ENCODE measurements around the gene STIMATE.

Gene STIMATE

DNA sequence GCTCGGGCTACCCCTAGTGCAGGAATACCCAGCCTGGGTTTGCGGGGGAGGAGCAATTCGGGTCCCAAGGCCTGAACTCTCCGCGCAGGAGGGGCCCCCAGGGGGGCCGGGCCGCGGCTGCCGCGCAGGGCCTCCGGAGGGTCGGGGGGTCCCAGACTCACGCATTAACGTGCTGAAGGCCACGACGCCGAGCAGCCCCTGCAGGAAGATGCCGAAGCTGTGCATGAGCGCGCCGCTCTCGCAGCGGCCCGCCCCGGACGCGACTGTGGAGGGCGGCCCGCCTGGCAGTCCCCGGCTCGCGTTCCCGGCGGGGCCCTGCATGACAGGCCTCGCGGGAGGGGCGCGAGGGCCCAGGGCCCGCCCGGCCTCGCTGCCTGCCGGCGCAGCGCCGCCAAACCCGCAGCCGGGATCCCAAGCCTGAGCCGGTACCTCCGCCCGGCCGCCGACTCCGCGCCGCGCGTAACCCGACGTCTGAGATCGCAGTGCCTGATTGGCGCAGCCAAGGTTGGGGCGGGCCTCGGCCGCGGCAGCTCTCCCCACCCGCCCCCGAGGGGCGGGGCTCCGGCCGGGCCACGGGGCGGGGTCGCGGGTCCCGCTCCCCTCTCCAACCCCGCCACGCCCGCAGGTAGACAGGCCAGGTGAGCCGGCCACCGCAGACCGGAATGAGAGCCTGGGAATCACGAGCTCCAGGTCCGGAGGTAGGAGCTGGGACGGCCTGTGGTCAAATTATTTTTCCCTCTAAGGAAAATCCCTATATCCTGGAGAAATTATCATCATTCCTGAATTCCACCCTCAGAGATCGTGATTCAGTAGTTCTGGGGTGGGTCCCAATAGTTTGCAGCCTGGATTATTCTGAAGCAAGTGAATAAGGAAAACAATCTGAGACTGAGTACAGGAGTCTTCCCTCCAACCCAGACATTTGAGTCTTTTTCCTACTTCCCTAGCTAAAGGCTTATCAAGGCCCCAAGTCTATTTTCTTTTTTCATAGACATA lies at the start of gene STIMATE:
STIMATE (minus strand) TSS at position 419 of the 993 bp plus-strand sequence; CDS start at position 321, 98 bp downstream.
- DNase-seq = peak; percentile 92

DNA sequence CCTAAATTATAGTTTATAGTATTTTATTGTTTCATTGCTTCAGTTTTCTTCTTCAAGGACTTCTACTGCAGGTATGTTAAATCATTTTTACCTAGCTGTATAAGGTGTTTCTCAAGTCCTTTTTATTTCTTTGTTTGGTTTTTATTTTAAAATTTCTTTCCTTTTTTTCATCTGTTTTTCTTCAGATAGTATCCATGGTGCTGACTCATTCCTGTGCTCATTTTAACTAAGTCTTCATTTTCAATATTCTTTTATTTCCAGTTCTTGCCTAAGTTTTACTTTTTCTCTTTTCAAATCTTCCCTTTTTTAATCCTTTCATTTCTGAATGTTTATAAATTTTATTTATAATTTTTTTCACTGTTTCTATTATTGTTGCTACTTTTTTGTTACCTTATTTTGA lies 42.3 kb upstream of the STIMATE start:
- no peak for DNase-seq

DNA sequence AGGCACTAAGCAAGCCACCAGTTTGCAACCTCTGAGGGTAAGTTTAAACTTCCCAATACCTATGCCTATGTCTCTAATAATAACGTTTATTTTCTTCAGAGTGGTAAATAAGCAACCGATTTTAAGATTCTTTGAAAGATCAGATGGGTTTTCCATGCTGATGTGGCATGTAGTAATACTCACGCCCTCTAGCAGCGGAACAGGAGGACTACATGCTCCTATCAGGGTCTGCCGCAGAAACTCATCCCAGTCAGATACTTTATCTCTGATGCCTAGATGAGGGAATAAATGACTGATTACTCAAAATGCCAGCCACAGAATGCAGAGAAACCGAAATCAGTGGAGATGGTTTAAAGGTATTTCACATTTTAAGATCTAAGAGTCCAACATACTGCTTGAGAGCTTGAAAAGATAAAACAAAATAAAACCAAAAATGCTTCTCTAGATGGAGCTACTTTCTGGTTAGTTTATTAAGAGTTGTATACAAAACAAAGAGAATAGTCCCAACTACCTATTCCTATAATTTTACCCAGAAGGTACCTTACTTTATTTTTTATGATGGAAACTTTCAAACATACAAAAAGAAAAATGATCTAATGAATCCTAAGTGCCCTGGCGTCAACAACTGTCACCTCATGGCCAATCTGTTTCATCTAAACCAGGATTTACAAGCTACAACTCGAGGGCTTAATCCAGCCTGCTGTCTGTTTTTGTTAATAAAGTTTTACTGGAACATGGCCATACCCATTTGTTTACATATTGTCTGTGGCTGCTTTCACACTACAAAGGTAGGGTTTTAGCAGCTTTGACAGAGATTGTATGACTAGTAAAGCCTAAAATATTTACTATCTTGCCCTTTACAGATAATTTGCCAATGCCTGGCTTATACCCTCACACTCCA lies 37.5 kb upstream of the STIMATE start:
- peak; percentile 59 for DNase-seq

DNA sequence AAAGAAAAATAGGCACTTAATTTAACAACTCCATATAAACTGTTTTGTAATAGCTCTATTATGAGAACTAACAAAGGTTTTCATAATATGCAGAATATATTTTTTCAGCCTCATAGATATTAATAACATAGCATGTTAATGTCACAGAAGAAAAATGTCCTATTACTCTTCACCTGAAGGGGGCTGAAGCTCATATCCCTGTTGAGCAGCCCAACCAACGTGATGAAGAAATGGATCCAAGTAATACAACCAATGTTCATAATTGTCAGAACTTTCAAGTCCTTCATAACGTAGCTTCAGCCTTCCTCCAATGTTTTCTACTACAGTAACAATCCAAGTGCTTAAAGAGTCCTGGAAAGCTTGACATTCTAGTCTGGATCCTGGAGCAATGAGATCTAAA lies 34.5 kb upstream of the STIMATE start:
- DNase-seq = no peak

DNA sequence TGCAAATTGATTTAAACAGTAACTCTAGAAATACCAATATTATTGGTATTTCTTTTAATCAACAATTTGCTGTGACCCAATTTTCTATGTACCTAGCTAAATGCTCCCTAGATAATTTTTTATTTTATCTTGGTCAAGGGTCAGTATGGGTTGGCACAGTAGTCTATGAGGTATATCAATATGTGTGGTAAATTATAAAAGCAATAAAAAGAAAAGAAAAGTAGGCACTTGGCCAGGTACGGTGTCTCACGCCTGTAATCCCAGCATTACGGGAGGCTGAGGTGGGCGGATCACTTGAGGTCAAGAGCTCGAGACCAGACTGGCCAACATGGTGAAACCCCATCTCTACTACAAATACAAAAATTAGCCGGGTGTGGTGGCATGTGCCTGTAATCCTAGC lies 34.0 kb upstream of the STIMATE start:
- no peak for DNase-seq

DNA sequence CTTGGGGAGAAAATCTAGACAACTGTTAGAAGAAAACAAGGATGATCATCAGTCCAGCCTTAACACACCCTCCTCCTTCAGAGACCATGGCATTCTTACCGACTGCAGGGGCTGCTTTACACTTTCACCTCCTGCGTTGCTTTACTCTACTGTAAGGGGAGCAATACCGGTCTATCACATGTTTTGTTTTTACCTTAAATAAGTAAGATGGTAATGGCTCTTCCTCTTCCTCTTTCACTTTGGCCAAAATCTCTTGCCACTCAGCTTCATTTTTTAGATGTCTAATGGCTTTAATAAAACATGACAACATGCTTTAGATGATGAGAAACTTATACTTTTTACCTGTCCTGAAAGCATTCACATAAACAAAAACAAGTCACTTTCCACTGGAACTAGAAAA lies 33.4 kb upstream of the STIMATE start:
- no peak for DNase-seq

DNA sequence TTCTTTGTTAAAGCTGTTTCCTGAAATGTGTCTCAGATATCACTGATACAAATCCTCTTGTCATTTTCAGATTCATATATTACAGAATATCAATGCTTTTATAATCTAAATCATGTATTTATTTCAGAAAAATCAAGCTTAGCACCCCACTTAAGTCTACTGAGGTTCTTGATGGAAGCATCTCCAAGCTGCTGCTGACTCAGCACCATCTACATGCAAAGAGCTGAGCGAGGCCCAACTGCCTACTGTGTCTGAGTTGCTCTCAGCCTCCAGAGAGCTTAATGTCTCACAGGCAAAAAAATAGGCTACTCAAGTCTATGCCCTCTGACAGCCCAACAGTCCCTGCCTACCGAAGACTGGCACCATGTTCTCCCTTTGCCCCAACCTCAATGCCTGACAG lies 29.2 kb upstream of the STIMATE start:
- no peak for DNase-seq

DNA sequence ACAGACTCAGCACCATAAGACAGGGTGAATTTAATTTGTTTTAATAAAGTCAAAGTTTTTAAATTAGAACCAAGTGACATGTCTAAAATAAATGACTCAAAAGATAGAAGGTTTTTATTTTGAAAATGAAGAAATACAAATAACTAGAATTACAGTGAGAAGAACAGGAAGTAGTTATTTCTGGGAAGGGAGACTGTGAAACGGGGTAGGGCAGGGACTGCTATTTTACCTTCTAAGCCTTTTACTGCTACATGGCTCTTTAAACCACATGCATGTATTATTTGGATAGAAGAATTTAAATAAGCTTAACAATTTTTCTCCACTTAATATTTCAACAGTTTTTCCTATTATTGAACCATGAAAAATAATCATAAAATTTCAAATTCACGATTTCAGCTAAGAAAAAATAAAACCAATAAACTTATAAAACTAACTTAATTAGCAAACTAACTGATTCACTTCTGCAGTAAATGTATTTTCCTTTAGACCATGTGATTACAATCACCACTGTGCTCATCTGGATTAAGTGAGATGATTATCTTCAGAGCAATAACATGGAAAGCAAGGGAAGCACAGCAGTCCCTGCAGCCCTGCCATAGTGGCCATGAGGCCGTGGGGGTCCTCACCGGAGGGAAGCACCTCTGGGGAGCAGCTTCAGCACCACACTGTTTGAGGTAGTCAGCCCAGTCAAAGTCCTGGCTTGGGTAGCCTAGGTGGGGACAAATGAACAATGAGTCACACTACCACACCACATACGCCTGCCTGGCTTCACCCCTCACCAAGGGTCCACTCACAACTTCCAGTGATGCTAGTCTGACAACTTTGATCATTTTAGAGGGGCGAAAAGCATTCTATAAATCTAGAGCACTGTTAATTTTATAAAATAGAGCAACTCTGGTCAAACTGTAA lies 28.3 kb upstream of the STIMATE start:
- DNase-seq = no peak

DNA sequence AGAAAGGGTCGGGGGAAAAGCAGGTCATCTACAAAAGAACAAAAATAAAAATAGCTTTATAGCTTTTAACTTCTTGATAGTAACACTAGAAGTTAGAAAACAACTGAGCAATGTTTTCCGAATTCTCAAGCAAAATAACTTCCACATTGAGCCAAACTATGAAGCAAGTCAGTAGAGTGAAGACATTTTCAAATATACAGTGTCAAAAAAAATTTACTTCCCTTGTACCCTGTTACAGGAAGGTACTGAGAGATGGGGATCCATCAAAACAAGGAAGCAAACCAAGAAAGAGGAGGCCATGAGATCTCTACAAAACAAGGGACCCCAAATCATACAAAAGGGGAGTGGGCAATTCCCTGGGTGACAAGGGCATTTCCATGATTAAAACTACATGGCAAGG lies 26.6 kb upstream of the STIMATE start:
- no peak for DNase-seq

DNA sequence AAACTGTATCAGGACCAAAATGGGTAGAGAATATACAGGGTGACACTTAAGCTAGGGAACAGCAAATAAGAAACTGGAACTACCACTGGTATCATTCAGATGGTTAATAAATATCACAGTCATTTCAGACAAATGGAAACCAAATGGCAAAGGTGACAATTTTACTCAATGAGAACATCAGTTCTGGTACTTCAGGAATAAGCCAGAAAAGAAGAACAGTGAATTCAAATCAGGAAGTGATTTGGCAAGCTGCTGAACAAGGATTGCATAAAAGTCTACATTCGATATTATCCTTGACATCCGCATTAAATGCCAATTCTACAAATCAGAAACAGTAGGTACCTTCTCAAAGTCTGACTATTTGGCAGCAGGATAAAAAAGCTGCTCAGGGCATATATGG lies 23.5 kb upstream of the STIMATE start:
- no peak for DNase-seq

DNA sequence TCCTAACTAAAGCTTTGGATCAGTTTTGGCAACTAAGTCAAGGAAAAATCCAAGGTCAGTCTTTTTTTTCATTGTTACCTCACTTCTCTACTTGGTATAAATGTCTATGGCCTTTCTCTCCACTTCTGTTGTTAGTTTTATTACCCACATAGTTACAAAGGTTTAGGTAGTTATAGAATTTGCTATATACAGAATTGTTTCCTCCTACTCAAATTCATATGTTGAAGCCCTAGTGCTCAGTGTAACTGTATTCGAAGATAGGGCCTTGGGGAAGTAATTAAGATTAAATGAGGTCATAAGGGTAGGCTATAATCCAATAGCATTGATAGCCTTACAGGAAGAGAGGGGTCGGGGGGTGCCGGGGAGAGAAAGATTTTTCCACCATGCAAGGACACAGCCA lies 19.7 kb upstream of the STIMATE start:
- DNase-seq = no peak

DNA sequence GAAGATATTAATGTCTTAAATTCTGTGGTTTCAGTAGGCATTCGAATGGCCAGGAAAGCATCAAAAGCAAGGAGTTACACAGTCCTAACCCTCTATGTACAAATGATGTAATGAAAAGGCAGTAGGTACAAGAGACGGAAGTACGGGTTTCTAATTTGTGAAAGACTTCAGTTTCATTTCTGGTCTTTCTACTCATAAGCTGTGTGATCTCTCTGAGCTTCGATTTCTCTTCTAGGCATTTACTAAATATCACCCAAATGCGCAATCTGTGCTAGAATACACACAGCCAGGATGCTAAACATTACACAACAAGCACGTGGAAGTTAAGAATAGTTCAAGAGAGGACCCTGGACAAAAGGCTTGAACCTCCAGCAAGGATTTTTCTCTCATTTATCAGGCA lies 17.9 kb upstream of the STIMATE start:
- DNase-seq = no peak

DNA sequence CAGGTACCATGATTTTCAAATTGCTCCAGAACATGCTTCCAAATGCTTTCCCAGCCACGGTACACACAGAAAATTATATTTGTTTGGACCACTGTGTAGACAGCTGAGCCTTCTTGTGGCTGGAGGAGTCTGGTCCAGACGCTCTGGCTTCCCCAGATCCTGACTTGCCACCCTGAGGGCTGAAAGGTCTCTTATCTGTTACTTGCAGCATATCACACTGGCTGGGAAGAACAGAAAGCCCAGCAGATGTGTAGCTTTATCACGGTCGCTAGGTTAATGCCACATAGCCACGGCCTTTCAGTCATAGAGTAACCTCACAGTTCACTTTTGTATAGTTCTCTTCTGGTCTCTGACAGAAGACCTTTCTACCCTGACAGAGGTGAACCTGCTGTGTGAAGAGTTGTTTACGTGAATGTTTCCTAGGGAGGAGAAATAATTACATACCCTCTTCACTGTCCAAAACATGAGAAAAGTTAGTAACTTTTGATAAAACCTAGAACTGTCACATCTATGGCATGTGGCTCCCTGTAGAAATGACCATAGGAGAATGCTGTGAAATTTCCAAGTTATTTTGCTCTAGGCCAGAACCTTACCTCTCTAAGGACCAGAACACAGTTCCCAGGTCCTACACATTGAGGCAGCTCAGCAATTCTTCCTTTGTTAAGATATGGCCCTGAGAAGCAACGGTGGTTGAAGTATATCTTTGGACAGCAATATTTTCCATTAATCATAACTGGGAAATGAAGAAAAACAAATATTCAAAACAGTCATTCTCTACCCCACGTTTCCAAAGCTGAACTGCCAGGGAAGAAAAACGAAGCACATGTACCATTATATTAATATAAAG lies 15.8 kb upstream of the STIMATE start:
- no peak for DNase-seq

DNA sequence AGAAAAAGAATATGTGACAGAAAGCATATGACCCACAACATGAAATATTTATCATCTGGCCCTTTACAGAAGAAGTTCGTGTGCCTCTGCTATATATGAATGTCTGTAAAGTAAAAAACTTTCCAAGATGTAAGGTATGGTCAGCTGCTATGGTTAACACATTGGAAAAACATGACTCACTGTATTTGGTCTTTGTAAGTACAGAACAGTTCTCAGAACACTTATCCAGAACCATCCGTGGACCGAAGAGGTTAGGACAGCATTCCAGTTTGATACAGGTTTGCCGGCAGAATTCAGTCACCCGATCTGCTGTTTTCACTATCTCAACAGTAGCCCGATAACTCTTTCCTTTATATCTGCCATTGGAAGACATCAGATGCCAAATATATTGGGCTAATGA lies 13.5 kb upstream of the STIMATE start:
- DNase-seq = no peak

DNA sequence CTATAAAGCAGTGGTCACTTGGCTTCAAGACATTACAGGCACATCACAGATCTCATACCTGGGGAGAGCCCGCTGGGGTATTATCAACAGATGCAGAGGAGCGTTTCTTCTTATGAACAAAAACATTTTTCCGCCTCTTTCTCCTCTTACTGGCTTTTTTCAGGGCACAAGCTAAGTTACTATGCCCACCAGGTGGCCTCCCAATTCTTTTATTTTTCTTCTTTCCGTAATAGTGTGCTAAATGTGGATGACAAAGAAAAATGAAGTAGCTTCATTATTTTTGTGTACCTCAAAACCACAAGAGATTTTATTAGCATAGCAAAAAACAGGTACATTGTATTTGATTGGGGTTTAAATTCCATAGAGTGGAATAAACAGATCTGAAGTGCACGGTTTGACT lies 10.1 kb upstream of the STIMATE start:
- no peak for DNase-seq

DNA sequence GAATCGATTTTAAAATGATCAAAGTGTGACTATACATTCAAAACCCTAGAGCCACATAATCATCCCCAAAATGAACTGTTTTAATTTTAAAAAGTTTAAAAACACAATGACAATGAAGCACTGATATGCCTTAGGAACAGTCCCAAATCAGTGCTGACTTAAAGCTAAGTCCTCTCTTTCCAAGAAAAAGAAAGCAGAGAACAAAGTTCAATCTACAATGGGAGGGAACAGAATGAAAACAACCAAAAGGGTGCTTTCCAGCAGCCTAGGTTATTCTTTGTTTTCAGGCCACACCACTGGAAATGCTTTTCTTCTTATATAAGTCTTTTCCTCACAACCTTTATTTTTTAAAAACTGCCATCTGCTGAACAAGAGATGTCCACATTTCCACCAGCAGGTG lies 7.2 kb upstream of the STIMATE start:
- no peak for DNase-seq

DNA sequence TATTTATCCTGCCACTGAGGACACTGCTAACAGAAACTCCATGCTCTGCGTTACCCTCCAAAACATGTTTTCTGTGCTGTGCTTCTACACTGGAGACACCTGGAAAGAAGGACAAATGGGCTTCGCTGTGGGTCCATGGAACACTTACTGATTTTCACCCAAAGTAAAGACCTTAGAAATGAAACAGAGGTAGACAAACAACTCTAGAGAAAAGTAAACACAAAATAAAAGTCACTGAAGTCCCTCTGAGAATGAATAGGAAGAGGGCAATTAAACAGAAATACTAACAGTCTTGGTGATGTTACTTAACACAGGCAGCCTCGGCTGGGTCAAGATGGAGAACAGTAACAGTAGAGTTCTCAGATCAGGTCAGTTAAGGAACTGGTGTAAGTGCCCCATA lies 6.7 kb upstream of the STIMATE start:
- DNase-seq = no peak

DNA sequence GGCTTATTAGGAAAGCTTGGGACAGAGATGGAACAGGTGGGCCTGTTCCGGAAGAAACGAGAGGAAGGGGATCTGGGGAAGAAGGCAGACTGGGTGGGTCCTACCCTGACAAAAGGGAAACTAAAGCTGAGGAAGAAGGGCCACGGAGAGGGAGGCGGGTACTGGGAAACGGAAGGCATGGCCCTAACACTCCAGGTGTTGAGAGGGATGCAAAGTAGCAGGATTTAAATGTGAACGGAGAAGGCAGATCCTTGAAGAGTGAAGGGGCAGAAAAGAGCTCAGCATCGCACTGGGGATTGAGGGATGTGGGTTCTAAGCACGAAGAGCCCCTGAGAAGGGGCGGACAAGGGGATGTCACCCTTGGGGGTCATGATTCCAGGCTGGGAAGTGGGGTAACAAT lies 735 bp downstream of the STIMATE start:
- DNase-seq = no peak

DNA sequence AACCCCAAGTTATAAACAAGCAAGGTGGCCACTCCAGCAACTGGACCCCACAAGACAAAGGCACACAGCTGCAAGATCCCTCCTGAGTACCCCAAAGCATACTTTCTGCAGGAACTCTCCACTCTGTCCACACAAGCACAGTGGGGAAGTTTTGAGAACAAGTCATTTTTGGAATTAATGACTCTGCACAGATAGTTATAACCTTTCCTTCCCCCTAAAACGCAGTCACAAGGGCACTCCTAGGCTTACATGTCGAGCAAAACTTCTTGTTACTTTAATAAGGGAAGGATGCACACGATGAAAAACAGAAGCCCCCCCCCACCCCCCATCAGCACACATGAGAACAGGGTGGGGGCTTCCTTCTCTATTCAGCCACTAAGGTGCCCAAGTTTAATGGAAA lies 1.2 kb downstream of the STIMATE start:
- no peak for DNase-seq

DNA sequence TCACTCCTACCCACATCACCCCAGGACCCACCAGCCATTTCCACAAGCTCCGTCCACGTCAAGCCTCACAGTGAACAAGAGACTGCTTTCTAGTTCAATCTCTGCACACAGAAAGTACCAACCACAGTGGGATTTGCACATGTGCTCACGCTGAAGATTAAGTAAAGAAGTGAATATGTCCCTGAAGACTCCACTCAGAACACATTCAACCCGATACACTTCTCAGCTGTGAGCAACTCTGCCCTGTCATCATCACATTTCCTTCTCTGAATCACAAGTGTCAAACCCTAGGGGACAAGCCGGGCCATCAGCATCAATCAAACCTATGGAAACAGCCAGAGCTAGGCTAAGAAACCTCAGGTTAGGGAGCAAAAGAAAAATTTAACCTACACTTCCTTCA lies 1.9 kb downstream of the STIMATE start:
- no peak for DNase-seq

DNA sequence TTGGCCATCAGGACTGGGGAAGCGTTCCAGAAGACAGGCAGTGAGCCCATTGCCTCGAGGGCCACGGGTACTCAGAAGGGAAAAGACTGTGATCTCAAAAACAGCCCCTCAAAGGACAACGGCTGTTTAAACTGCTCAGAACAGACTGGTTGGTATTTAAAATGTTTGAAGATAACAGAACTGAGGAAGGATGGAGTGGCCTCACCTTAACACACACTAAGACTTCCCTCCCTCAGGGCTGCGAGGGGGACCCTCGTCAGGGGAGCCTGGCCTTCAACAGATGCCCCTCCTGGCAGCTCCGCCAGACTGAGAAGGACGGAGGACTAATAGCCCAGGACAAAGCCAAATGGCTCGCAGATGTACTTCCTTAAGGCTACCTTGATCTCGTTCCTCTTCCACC lies 2.6 kb downstream of the STIMATE start:
- DNase-seq = no peak

DNA sequence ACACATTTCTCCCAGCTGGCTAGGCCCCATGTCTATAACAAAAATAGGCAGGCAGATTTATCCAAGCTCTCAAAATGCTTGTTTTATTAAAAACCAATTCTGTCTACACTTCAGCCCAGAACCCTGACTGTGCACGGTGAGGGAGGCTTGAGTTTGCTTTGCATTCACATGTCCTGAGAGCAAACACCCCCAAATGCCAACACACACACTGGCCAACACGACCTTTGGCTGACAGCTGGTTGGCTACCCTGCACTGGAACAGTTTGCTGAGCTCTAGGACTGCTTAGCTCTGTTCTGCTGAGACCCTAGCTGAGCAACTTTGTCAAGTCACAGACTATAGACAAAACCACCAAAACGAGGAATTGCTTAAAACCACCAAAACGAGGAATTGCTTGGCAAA lies 3.6 kb downstream of the STIMATE start:
- DNase-seq = no peak

All from activated CD8-positive, alpha-beta memory T cell treated with anti-CD3 and anti-CD28 coated beads, Interleukin-2, amount 50 U/mL, for 48 hours (primary cell).